Stimulated activated CD4-positive, alpha-beta T cell treated with anti-CD3 and anti-CD28 coated beads, Interleukin-2, amount 100 ng/mL, for 48 hours (primary cell): ENCODE measurements around the gene EZH2.
A peak's percentile ranks its signal among the peaks of the same experiment; 100 is the strongest.

ENCODE experiments used
- DNase-seq, 2 donors: peaks; one replicate each; pipeline ENCODE4 v3.0.0-alpha.2; 2020

The EZH2 gene

GRCh38 chr7:148898845-148899484 lies 14.9 kb upstream of the EZH2 start:
- DNase-seq: no peak

DNA sequence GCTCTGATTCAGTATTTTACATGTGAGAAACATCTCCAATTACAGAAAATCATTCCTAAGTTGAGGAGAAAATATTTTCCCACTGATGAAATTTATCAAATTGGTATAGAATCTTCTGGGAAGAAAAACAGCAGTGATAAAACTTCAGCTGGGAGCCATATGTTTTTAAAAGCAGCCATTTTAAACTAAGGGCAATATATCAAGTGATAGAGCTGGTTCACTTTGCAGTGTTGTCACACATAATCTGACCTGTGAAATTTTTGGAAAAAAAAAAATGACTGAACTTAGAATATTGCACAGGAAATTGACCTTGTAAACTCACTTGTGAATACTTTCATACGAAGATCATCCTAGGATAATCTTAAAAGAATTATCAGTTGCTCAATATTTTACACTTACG lies 10.5 kb upstream of the EZH2 start:
- no peak for DNase-seq

DNA sequence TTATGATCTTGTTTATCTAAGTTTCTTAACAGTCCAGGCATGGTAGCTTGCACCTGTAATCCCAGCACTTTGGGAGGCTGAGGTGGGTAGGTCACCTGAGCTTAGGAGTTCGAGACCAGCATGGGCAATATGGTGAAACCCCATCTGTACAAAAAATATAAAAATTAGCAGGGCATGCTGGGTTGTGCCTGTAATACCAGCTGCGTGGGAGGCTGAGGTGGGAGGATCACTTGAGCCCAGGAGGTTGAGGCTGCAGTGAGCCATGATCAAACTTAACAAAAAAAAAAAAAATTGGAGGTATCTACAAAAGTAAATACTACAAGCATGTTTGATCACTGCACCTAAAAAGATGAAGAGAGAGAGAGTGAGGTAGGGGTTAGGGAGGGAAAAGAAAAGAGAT lies 9.0 kb upstream of the EZH2 start:
- DNase-seq: no peak

- no peak for DNase-seq
Observed at GRCh38 chr7:148888300-148888699, 4.2 kb upstream of the EZH2 start.

DNA sequence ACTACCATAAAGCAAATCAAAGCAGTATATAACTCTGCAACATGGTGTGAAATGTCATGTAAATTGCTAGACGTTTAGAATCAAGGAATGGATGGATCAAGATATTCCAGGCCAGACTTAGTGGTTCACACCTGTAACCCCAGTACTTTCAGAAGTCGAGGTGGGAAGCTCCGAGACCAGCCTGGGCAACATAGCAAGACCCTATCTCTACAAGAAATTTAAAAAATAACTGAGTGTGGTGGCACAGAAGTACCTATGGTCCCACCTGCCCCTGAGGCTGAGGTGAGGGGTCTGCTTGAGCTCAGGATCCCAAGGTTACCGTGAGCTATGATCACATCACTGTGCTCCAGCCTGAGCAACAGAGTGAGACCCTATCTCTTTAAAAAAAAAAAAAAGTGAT lies 2.8 kb upstream of the EZH2 start:
- DNase-seq: no peak

DNA sequence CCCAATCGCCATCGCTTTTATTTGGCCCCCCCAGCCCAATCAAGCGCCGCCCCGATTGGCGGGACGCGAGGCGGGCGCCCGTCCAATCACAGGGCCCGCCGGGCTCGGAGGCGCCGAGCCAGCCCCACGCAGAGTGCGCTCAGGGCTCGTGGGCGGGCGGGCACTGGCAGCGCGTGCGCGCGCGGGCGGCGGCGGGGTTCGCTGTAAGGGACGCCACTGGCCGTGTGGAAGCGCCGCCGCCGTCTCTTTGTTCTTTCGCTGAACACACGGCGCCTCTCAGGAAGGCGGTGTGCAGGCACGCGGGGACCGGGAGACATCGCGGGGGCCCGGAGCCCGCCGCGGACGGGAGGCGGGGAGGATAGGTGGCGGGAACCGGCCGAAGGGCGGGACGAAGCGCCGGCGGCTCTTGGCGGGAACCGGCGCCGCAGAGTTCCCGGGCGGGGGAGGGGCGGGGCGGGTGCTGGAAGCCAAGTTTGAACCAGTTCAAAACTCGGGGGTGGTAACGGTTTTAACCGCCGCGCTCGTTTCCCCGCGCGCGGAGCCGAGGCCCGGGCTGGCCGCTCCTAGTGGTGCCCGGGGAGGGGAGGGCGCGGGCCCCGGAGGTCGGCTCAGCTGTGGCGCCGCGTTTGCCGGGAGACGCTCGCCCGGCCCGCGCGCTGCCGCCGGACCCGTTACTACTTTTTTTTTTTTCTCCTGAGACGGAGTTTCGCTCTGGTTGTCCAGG lies 370 bp upstream of the EZH2 start:
- DNase-seq: peak; percentile 91 to 94

- DNase-seq: peak; percentile 25 to 33
Observed at GRCh38 chr7:148883266-148884048, 634 bp downstream of the EZH2 start.

DNA sequence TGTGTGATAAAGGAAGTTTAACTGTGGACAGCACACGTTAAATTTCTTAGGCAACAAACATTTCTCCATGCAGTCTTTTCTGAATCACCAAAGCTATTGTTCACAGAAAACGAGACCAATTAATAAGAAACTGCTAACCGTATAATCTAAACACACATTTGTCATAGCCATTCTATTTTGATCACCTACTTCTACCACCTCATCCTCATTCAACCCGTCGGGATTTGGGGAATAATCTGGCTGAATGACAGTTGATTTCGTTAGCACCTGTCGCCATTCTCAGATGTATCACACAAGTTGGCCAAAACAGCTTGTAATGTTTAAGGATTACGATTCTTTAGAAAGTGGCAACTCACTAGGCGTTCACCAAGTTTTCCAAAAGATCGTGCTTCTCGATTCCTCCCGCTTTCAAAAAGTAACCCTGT lies 1.2 kb downstream of the EZH2 start:
- DNase-seq: no peak

DNA sequence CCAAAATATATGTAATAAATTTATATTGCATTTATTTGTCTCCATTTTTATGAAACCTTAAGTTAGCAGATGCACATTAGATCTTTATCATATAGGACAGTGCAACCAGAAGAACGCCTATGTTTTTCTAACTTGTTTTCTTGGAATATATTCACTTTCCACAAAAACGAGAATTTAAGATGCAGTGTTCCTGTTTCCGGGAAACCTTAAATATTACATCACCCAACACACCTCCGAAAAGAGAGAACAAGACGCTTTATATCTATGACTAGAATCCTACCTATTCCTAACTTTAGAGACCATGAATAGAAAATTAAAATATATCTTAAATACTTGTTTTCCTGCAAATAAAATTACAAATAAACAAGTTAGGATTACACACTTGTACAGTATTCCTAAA lies 1.9 kb downstream of the EZH2 start:
- DNase-seq: no peak

GRCh38 chr7:148878317-148878716 lies 5.8 kb downstream of the EZH2 start:
- no peak for DNase-seq

DNA sequence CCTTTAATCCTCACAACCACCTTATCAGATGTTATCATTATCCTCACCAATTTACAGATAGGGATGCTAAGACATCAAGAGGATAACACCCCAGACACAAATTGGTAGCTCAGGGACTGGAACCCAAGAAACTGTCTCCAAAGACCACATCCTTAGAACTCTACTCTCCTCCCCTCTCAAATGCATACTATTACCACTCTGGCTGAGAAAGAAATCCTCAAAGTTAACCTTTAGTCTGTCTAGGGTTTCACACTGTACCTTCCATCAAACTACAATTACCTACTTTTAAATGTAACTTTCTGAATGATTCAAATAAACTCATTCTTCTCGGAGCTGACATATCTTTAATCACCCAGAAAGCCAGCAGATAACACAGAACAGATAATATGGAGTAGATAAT lies 6.6 kb downstream of the EZH2 start:
- DNase-seq: no peak

- DNase-seq: no peak
Observed at GRCh38 chr7:148872188-148872587, 11.9 kb downstream of the EZH2 start.

GRCh38 chr7:148871551-148871950 lies 12.5 kb downstream of the EZH2 start:
- no peak for DNase-seq

GRCh38 chr7:148871030-148871429 lies 13.1 kb downstream of the EZH2 start:
- no peak for DNase-seq

GRCh38 chr7:148868378-148868674 lies 15.8 kb downstream of the EZH2 start:
- no peak for DNase-seq

GRCh38 chr7:148867596-148868377 lies 16.3 kb downstream of the EZH2 start:
- DNase-seq: no peak

DNA sequence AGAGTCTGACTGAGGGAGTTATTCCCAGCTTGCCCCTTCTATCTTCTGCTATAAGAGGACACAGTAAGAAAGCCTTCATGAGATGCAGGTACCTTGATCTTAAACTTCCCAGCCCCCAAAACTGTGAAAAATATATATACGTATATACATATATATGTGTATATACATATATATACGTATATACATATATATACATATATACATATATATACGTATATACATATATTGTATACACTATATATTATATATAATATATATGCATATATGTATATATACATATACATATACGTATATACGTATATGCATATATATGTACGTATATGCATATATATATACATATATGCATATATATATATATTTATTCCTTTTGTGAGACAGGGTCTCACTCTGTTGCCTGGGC lies 17.7 kb downstream of the EZH2 start:
- no peak for DNase-seq

- no peak for DNase-seq
Observed at GRCh38 chr7:148865283-148865682, 18.8 kb downstream of the EZH2 start.

DNA sequence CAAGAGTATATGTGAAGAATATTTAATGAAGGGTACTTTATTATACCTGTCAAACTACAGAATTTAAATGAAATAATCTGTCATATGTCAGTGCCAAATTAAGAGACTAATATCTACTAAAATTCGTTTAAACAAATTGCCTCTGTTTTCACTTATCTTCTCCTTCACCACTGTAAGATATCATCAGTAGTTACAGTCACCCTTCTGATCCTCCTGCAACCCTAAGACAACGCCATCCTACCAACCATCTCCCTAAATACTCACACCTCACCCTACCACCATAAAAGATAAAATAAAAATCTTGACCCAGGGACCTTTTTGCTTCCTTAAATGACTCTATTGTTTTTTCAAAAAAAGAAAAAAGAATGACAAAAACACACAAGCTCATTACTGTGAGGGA lies 20.8 kb downstream of the EZH2 start:
- DNase-seq: no peak

DNA sequence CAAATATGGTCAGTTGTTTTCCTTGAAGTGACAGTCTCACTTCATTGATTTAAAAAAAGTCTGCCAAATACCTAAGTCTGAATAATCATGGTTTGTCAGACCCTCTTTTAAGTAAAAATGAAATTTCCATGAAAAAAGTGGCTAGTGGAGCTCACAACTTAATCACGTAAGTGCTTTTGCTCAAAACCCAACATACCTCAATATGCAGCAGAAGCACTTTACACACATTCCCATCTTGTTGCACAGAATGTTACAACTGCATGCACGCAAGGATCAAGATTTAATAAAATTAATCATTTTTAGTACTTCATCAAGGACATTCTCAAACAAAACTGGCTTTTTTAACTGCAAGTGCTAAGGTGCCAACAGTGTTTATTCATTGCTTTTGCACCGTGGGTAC lies 21.6 kb downstream of the EZH2 start:
- DNase-seq: no peak

- DNase-seq: no peak
Observed at GRCh38 chr7:148858489-148858888, 25.6 kb downstream of the EZH2 start.

DNA sequence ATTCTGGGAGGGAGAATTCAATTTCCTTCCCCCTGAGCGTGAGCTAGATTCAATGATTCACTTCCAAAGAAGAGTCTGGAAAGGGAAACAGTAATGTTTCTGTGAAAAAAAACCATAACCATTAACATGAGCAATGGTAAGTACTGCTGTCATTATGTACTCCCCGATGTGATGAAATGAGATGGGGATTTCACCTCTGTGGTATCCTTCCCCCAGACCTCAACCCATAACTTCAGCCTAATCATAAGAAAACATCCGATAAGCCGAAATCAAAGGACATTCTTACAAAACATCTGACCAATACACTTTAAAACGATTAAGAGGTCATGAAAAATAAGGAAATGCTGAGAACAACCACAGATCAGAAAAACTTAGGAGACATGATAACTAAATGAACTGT lies 27.2 kb downstream of the EZH2 start:
- no peak for DNase-seq

GRCh38 chr7:148856578-148856881 lies 27.6 kb downstream of the EZH2 start:
- no peak for DNase-seq

DNA sequence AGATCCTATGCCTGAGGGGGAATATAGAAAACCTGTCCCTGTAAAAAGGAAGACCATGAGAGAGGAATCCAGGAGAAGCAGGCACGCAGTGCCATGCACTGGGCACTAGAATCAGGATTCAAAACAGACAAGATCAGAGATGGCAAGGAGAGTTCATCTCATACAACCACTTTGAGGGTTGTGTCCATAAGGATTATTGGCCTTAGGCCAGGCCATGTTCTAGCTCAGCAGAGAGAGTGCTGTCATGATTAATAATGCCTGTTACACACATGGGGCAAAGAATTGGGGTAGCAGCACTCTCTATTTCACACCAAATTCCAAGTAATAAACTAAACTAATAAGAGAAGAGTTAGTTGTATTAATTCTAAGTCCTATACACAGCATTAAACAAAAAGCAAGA lies 29.1 kb downstream of the EZH2 start:
- DNase-seq: no peak
